Frontal cortex (tissue), 4 donors: ENCODE measurements around the gene TMEM151A. TPM values are rescaled to one million over a fixed set of nuclear protein-coding genes. Genes with fewer than 3 reads are reported as not detected.
A peak's percentile ranks its signal among the peaks of the same experiment; 100 is the strongest.

Experiments
- DNase-seq, 2 donors: peaks; one replicate each; pipeline ENCODE4 v3.0.0; 2012; ENCODE audit warnings: low spot score in 2 of 2
- FAIRE-seq: peaks from 2 replicates; lab custom pipeline; 2012; peaks lifted over from hg19 to GRCh38; lab: Jason Lieb, UNC
- total RNA-seq: library from RNA; depleted of rRNA; stranded (reverse); fragments of >200 nt; gene quantifications from one replicate; pipeline ENCODE4 v1.2.3, GENCODE V29; 2014
- donor health status: control.
- donor health status: control.
- donor health status: control.

The TMEM151A gene
- total RNA-seq, 1 donor from 2014 or later, result 9.0 TPM

DNA sequence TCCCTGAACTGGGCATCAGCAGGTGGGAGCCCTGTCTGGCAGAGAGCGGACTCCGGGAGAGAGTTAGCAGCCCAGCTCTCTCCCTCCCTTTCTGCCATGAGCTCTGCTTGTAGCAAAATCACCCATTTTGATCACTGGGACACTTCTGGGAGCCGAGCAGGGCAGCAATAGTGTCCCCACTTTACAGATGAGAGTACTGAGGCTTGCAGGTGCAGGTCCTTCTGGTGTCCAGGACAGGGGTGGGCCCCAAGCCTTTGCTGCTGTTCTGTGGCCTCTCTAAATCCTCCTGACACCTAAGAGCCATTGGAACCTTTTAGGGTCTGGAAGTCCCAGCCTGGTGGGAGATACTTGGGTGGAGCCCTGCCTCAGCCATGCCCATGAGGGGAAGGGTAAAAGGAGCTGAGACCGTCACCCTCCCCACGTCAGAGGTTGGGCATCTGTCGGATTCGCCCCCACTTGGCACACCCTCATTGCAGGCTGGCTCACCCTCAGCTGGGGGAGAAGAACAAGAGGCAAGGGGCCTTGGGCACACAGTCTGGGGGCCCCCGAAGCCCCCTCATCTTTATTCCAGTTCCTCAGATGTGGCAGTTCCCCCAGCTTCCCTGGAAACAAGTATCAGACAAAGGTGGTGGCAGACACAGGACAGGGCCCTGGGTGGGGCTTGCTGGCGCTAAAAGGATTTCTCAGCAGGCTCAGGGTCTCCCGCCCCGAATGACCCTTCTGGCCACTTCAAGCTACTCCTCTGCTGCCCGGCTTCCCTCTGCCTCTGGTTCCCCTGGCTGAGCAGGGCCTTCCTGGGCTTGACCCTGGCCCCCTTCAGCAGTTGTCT, 40.1 kb downstream of the TMEM151A start:
- no peak for FAIRE-seq

GRCh38 chr11:66332371-66333219, 40.9 kb downstream of the TMEM151A start:
- no peak for FAIRE-seq

More for the DNA sequence above, 40.1 kb downstream of the TMEM151A start:
- no peak for DNase-seq

GRCh38 chr11:66333220-66333877, 41.7 kb downstream of the TMEM151A start:
- FAIRE-seq (no peak), DNase-seq (no peak)

More at GRCh38 chr11:66332371-66333219, 40.9 kb downstream of the TMEM151A start:
- no peak for DNase-seq

- DNase-seq, result no peak
- no peak for FAIRE-seq
Observed at GRCh38 chr11:66333896-66334604, 42.4 kb downstream of the TMEM151A start.

GRCh38 chr11:66334605-66335442, 43.1 kb downstream of the TMEM151A start:
- DNase-seq (no peak), FAIRE-seq (no peak)

GRCh38 chr11:66335531-66336233, 44.0 kb downstream of the TMEM151A start:
- no peak for DNase-seq

GRCh38 chr11:66336234-66337102, 44.8 kb downstream of the TMEM151A start, which contains the start of gene RIN1:
TSS of gene RIN1 (minus strand) at chr11:66336434. CDS start at chr11:66336402, 32 bp downstream.
- FAIRE-seq, result no peak

More at GRCh38 chr11:66335531-66336233, 44.0 kb downstream of the TMEM151A start:
- FAIRE-seq, result no peak

DNA sequence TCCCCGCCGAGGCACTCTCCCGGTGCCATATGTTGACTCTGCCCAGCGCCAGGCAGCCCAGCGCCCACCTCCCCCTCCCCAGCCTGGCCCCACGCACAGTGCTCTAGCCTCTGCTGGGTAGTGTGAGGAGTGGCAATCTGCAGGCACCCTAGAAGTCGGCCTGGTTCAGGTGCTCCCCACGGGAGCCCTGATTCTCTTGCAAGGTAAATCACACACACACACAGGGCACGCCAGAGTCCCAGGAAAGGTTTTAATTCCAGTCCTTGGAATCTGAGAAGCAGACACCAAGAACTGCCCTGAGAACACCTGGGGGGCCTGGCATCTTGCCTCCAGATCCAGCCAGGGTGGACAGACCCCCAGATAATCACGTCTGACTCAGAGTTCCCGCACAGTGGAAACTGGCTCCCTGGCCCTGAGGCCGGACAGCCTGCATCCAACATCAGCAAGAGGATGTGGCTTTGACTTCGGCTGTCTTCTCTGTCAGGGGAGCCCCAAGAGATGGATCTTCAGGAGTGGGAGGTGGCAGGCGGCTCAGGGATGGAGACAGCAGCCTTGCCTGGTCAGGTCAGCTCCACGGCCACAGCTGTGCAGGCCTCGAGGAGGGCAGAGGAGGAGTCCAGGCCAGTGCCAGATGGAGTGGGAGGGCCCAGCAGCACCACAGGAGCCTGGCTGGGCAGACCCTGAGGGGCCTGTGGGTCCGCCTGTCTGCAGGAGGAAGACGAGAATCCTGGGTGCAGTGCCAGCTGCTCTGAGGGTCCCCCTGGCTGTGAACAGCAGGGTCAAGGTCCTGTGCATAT, 45.6 kb downstream of the TMEM151A start:
- FAIRE-seq (no peak), DNase-seq (no peak)

More at GRCh38 chr11:66336234-66337102, 44.8 kb downstream of the TMEM151A start, which contains the start of gene RIN1:
- peak; percentile 69 to 91 for DNase-seq

DNA sequence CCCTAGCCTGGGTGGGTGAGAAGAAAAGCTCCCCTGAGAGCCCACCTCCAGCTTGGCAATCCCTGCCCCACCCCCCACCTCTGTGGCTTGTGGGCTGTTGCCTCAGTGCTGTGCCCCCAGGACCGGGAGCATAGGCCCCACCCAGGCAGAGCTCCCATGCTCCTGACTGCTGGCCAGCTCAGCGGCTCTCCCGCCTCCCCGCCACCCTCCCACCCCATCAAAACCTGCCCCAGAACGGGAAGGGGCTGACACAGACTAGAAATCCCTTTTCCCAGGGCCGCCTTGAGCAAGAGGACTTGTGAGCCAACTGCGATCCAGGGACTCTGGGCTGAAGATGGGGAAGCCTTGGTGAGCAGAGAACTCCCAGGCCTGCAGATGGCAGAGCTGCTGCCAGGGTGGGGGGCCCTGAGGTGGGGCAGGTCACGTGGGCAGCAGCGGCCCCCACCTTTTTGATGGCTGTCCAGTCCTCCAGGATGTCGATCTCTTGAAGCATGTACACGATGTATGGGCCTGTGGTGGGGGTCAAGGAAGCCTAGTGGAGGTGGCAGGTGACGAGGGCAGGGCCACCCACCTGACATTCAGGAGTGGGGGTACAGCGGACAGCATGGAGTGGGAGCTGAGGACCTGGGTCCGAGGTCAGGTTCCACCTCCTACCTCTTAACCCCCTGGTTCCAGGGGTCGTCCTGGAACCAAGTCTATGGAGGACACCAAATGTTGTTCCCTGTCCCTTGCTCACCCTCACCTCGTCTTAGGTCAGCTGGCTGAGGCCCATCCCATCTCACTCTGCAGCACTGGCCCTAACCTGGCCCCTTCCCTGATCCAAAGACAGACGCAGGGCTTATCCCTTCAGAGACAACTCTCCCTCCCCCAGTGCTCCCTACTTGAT, 46.8 kb downstream of the TMEM151A start:
- DNase-seq (no peak), FAIRE-seq (no peak)

DNA sequence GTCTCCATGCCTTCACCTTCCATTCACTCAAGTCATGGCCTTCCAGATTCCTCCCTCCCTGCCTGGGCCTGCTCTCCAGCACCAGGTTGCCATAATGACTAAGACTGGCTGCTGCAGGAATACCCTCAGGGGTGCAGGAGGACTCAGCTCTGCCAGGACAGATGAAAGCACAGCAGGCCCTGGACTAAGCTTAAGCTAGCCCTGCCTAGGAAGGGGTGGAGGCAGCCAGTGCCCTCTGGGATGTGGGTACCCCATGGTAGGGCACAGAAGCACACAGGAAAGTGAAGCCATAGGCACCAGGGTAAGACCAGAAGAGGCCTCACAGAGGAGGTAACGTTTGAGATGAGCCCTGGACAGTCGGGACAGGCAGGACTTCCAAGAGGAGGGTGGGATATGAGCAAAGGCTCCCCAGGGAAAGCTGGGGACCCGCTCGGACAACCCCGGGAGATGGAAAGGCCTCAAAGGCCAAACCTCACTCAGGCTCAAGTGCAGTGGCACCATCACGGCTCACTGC, 47.5 kb downstream of the TMEM151A start:
- FAIRE-seq (no peak), DNase-seq (no peak)

GRCh38 chr11:66339686-66340483, 48.2 kb downstream of the TMEM151A start:
- DNase-seq (no peak), FAIRE-seq (no peak)

GRCh38 chr11:66340596-66341501, 49.2 kb downstream of the TMEM151A start:
- no peak for DNase-seq

GRCh38 chr11:66341502-66342126, 49.9 kb downstream of the TMEM151A start:
- no peak for DNase-seq
- FAIRE-seq, result no peak

More at GRCh38 chr11:66340596-66341501, 49.2 kb downstream of the TMEM151A start:
- FAIRE-seq, result no peak
